ENCODE measurements around the gene SDC1. TPM values are rescaled to one million over a fixed set of nuclear protein-coding genes. Genes with fewer than 3 reads are reported as not detected.

SDC1 gene
- total RNA-seq, 1 donor from 2014 or later, result 480 TPM

GRCh38 chr2:20213651-20214565 lies 11.0 kb downstream of the SDC1 start:
- DNase-seq (ENCODE audit: low spot score), result peak; percentile 59

GRCh38 chr2:20212871-20213503 lies 11.9 kb downstream of the SDC1 start:
- DNase-seq (ENCODE audit: low spot score), result peak; percentile 93

- peak; percentile 89 for DNase-seq (ENCODE audit: low spot score)
These were observed 12.5 kb downstream of the SDC1 start for GRCh38 chr2:20212459-20212870.

- no peak for DNase-seq (ENCODE audit: low spot score)
These were observed 13.0 kb downstream of the SDC1 start for GRCh38 chr2:20211860-20212458.

GRCh38 chr2:20211420-20211819 lies 13.5 kb downstream of the SDC1 start:
- DNase-seq (ENCODE audit: low spot score), result no peak

- DNase-seq (ENCODE audit: low spot score), result peak; percentile 47
These were observed 14.5 kb downstream of the SDC1 start for GRCh38 chr2:20210462-20210861.

GRCh38 chr2:20209373-20210109 lies 15.4 kb downstream of the SDC1 start:
- DNase-seq (ENCODE audit: low spot score), result peak; percentile 70

GRCh38 chr2:20208476-20208859 lies 16.5 kb downstream of the SDC1 start:
- no peak for DNase-seq (ENCODE audit: low spot score)

GRCh38 chr2:20207051-20207450 lies 17.9 kb downstream of the SDC1 start:
- DNase-seq (ENCODE audit: low spot score), result no peak

- peak; percentile 59 for DNase-seq (ENCODE audit: low spot score)
These were observed 18.9 kb downstream of the SDC1 start for GRCh38 chr2:20205915-20206524.

GRCh38 chr2:20205069-20205468 lies 19.9 kb downstream of the SDC1 start:
- no peak for DNase-seq (ENCODE audit: low spot score)

- DNase-seq (ENCODE audit: low spot score), result no peak
These were observed 21.3 kb downstream of the SDC1 start for GRCh38 chr2:20203521-20204225.

- no peak for DNase-seq (ENCODE audit: low spot score)
These were observed 21.9 kb downstream of the SDC1 start for GRCh38 chr2:20203072-20203471.

GRCh38 chr2:20201671-20202070 lies 23.3 kb downstream of the SDC1 start:
- no peak for DNase-seq (ENCODE audit: low spot score)

- no peak for DNase-seq (ENCODE audit: low spot score)
These were observed 24.0 kb downstream of the SDC1 start for GRCh38 chr2:20200697-20201555.

- no peak for DNase-seq (ENCODE audit: low spot score)
These were observed 25.2 kb downstream of the SDC1 start for GRCh38 chr2:20199633-20200270.

GRCh38 chr2:20198796-20199632 lies 25.9 kb downstream of the SDC1 start:
- no peak for DNase-seq (ENCODE audit: low spot score)

GRCh38 chr2:20198001-20198400 lies 26.9 kb downstream of the SDC1 start:
- DNase-seq (ENCODE audit: low spot score), result peak; percentile 84
